GM12864 (cell line): ENCODE measurements around the gene PARD3B.

ENCODE experiments used
- DNase-seq: peaks from one replicate; pipeline ENCODE4 v3.0.0-alpha.2; 2011; ENCODE audit warnings: low read depth
- H3K4me3 ChIP-seq: 2 replicates; pipeline ENCODE4 v1.5.1; 2011; ENCODE audit warnings: mild to moderate bottlenecking, low read depth, low read length, control low read depth
- TF ChIP-seq, protein P1 (sequence below): IDR thresholded peaks from 2 replicates; pipeline ENCODE4 v1.5.1; 2011; ENCODE audit warnings: low read depth, mild to moderate bottlenecking, moderate library complexity, low read length, control low read depth, inconsistent platforms; ENCODE audit errors: missing control alignments

The PARD3B gene

DNA sequence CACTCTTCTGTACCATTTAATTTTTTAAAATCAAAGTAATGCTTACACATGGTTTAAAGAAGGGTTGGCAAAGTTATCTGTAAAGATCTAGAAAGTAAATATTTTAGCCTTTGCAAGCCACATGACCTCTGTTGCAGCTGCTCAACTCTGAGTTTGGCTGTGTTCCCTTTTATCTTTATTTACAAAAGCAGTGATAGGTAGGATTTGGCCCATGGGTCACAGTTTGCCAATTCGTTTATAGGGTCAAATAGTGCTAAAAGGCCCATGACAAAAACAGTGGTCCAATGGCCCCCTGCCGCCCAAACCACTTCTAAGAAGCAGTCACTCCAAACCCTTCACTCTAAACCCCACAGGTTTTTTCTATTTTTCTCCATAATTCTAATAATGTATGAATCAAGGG lies 124.8 kb downstream of the PARD3B start:
- no peak for DNase-seq
- TF ChIP-seq, protein P1, sequence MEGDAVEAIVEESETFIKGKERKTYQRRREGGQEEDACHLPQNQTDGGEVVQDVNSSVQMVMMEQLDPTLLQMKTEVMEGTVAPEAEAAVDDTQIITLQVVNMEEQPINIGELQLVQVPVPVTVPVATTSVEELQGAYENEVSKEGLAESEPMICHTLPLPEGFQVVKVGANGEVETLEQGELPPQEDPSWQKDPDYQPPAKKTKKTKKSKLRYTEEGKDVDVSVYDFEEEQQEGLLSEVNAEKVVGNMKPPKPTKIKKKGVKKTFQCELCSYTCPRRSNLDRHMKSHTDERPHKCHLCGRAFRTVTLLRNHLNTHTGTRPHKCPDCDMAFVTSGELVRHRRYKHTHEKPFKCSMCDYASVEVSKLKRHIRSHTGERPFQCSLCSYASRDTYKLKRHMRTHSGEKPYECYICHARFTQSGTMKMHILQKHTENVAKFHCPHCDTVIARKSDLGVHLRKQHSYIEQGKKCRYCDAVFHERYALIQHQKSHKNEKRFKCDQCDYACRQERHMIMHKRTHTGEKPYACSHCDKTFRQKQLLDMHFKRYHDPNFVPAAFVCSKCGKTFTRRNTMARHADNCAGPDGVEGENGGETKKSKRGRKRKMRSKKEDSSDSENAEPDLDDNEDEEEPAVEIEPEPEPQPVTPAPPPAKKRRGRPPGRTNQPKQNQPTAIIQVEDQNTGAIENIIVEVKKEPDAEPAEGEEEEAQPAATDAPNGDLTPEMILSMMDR: no peak

GRCh38 chr2:204670756-204671155 lies 125.5 kb downstream of the PARD3B start:
- TF ChIP-seq, protein P1: no peak
- H3K4me3 ChIP-seq: no peak overlapping the region
- DNase-seq: no peak

More for the DNA sequence above, 124.8 kb downstream of the PARD3B start:
- H3K4me3 ChIP-seq: no peak overlapping the region

GRCh38 chr2:204672772-204673171 lies 127.5 kb downstream of the PARD3B start:
- DNase-seq: no peak
- no peak overlapping the region for H3K4me3 ChIP-seq
- TF ChIP-seq, protein P1: no peak

GRCh38 chr2:204673877-204674276 lies 128.6 kb downstream of the PARD3B start:
- no peak for DNase-seq
- TF ChIP-seq, protein P1: no peak

GRCh38 chr2:204678031-204678430 lies 132.8 kb downstream of the PARD3B start:
- no peak overlapping the region for H3K4me3 ChIP-seq
- DNase-seq: no peak
- TF ChIP-seq, protein P1: no peak

More at GRCh38 chr2:204673877-204674276, 128.6 kb downstream of the PARD3B start:
- H3K4me3 ChIP-seq: no peak overlapping the region

DNA sequence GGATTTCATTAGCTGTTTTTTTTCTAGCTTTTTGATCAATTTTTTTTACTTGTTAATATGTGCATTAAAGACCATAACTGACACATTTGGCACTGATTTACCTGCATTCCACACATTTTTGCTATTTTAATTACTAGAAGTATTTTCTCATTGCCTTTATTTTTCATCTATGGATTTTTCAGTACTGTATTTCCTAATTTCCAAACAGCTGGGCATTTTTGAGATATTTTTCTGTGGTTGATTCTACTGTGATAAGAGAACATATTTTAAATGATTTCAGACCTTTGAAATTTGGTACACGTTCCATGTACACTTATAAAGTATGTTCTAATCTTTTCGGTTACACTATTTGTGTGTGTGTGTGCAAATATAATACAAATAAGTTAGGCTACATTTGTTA lies 135.3 kb downstream of the PARD3B start:
- H3K4me3 ChIP-seq: no peak overlapping the region
- TF ChIP-seq, protein P1: no peak
- DNase-seq: no peak

- TF ChIP-seq, protein P1: no peak
- DNase-seq: no peak
- H3K4me3 ChIP-seq: no peak overlapping the region
Measured at GRCh38 chr2:204681412-204681811, 136.1 kb downstream of the PARD3B start.
